Fibroblast of villous mesenchyme (primary cell): Measurements from ENCODE around the gene FOXRED1. TPM values are rescaled to one million over a fixed set of nuclear protein-coding genes. Genes with fewer than 3 reads are reported as not detected.

Source experiments
- DNase-seq: peaks from one replicate; pipeline ENCODE4 v3.0.0-alpha.2; 2010; ENCODE audit warnings: low read depth
- H3K4me3 ChIP-seq: 2 replicates; pipeline ENCODE4 v1.5.1; 2011; ENCODE audit warnings: low read depth, mild to moderate bottlenecking, low read length
- CTCF ChIP-seq: IDR thresholded peaks from 2 replicates; pipeline ENCODE4 v1.5.1; 2012; ENCODE audit warnings: low read depth, mild to moderate bottlenecking, low read length; ENCODE audit not compliant: insufficient read depth
- total RNA-seq: library from RNA; depleted of rRNA; stranded (reverse); fragments of >200 nt; gene quantifications from 2 replicates; pipeline ENCODE4 v1.2.3, GENCODE V29; 2012

The FOXRED1 gene
- total RNA-seq, 1 donor: 6.0 TPM

DNA sequence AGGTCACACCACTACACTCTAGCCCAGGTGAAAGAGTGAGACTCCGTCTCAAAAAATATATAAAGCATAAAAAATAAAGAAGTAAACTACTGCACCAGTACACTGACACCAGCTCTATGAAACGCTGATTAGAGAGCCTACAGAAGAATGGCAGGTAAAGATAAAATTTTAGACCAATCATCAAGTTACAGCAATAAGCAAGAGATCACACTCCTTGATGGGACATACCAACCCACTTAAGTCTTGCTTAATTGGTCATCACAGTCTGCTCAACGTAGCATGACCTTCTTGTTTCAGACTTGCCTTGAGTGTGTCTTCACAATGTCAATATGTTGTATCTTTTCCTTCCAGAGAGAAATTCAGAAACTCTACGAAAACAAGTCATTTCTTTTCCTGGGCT is 12.7 kb upstream of the FOXRED1 start:
- no peak for TF ChIP-seq CTCF
- no peak for DNase-seq
- H3K4me3 ChIP-seq: no peak overlapping the region

DNA sequence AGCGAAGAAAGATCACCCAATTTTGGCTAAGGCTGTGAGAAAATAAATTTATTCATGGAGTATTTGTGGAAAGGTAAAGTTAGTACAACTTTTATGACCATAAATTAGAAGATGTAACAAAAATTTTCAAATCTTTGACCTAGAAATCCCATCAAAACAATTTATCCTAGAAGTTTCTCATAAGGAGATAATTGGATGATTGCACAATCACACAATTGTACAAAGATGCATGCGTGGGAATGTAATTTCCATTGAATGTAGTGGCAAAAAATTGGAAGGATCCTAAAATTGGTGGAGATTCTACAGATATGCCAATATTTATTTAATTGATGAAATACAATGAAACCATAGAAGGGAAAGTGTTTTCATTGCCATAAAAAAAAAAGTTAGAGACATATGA is 11.8 kb upstream of the FOXRED1 start:
- DNase-seq: peak; percentile 19
- no peak overlapping the region for H3K4me3 ChIP-seq
- no peak for TF ChIP-seq CTCF

DNA sequence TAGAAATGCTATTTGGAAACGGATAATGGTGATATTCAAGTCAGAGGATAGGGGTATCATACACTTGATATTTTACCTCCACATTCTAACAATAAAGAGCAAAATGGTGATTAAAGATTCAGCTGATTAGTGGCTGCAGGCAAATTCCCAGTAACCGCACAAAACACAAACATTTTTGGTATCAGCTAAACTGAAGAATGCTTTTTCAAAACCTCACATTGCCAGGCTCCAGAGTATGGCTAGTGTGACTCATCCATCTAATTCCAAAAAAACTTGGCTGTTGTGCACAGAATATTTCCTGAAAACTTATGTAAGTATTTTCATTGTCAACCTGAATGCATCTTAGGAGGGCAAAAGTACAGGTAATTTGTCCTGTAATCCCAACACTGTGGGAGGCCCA is 11.2 kb upstream of the FOXRED1 start:
- no peak overlapping the region for H3K4me3 ChIP-seq
- DNase-seq: peak; percentile 70
- TF ChIP-seq CTCF: no peak

GRCh38 chr11:126262216-126262615 is 6.7 kb upstream of the FOXRED1 start:
- no peak overlapping the region for H3K4me3 ChIP-seq
- TF ChIP-seq CTCF: no peak
- DNase-seq: no peak

DNA sequence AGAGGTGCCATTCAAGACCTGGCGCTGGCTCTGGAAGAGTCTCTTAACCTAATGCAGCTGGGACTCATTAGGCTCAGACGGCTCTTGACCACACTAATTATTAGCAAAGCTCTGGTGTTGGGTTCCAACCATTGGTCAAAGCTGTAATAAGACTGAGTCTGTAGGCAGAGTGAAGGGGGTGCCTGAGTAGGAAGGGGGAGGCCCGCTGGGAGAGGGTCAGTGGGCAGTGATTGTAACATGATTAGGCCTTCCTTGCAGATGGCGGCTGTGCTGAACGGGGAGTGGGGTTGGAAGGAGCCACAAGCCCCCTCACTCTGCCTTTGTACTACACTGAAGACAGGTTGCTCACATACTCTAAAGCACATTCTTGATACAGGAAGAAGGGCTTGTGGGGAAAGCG is 5.5 kb upstream of the FOXRED1 start:
- DNase-seq: no peak
- TF ChIP-seq CTCF: no peak
- no peak overlapping the region for H3K4me3 ChIP-seq

GRCh38 chr11:126265811-126266210 is 3.1 kb upstream of the FOXRED1 start:
- H3K4me3 ChIP-seq: no peak overlapping the region
- no peak for DNase-seq
- no peak for TF ChIP-seq CTCF

DNA sequence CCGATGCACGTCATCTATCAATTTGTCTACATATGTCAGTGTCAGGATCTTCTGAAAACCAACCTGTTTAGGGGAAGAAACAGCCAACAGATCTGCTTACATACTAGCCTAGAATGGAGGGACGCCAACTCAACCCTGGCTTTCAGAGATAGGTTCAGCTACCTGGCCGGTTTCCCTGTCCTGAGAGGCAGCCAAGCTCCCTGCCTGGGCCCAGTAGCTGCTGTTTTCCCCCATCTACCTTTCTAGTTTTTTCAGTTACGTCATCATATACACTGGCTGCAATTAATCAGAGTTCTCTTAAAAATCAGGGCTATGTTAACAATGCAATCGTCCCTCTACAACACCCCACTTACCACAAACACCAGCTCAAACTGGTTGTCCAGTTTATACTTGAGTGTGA is 1.3 kb upstream of the FOXRED1 start:
- no peak for TF ChIP-seq CTCF
- no peak for DNase-seq
- H3K4me3 ChIP-seq: peak overlapping the region; percentile 91
